Fibroblast of skin of scalp (primary cell): ENCODE data around the gene NCOR1.
"Not testable (repeated sequence)": the region's sequence is repeated elsewhere in the genome, so short reads cannot be mapped to it uniquely, and the experiment has no call there.

ENCODE experiments used
- DNase-seq: peaks from one replicate; pipeline ENCODE4 v3.0.0-alpha.2; 2013

The NCOR1 gene

DNA sequence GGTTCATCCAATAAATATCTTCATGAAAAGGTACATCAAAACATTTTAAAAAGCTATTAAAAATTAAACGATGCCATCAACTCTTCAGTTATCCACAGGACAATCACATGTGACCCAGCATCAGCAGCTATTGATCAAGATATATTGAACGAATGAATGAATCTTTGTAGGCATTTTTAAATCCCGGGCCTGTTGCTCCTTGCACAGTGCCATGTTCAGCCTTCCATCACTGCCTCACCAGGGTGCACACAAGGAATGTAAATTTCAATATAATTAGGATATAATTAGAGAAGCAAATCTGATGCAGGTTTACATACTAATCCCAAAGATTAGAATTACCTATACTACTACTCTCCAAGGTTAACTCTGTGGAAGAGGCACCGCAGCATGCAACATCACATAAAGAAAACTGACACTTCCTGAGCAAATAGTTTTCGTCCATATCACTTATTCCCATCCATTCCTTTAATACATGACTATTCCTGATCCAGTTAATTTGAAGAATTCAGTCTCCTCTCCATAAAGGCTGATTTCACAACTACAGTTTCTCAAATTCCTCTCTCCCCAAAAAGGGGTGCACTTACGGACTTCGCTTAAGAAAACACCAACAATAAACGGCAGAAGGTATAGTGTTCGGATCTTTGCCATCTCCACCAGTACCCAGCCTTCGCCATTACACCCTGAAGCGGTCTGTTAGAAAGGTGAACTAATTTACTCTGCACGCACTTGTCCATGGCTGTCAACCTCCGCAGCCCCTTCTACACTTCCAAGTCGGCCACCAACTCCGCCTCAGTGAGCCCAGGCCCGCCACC lies 938 bp downstream of the NCOR1 start:
- peak; percentile 13 for DNase-seq

DNA sequence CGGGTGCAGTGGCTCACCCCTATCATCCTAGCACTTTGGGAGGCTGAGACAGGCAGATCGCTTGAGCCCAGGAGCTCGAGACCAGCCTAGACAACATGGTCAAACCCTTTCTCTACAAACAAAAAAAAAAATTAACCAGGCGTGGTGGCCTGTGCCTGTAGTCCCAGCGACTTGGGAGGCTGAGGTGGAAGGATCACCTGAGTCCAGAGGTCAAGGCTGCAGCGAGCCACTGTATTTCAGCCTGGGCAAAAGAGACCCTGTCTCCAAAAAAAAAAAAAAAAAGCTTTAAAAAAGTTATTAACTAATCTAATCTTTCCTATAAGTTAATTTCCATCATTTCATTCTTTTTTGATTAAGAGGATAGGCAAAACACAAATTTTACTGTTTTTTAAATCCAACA lies 2.5 kb downstream of the NCOR1 start:
- DNase-seq, result no peak

DNA sequence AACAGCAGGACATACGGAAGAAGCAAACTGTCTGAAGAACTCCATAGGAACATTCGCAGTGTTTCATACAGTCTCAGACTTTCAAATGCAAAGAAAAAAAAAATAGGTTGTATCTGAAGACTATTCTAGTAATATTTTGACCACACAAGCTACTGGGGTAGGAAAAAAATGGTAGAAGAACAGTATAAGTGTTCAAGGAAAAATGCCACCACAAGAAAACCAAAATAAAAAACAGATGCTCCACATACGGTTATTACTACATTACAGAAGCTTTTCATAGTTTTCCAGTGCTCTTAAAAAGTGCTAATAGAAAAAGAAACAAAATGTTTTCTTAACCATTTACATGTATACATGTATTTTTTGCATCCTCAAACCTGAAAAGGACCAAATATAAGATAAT lies 3.7 kb downstream of the NCOR1 start:
- peak; percentile 44 for DNase-seq

DNA sequence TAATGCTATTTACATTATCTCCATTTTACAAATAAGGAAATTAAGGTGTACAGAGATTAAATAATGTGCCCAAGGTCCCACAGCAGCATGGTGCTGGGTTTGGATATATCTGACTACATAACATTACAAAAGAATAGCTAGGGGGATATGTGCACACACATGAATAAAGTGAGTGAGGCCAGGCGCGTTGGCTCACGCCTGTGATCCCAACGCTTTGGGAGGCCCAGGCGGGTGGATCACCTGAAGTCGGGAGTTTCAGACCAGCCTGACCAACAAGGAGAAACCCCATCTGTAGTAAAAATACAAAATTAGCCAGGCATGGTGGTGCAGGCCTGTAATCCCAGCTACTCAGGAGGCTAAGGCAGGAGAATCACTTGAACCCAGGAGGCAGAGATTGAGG lies 10.6 kb downstream of the NCOR1 start:
- DNase-seq, result not testable (repeated sequence)

DNA sequence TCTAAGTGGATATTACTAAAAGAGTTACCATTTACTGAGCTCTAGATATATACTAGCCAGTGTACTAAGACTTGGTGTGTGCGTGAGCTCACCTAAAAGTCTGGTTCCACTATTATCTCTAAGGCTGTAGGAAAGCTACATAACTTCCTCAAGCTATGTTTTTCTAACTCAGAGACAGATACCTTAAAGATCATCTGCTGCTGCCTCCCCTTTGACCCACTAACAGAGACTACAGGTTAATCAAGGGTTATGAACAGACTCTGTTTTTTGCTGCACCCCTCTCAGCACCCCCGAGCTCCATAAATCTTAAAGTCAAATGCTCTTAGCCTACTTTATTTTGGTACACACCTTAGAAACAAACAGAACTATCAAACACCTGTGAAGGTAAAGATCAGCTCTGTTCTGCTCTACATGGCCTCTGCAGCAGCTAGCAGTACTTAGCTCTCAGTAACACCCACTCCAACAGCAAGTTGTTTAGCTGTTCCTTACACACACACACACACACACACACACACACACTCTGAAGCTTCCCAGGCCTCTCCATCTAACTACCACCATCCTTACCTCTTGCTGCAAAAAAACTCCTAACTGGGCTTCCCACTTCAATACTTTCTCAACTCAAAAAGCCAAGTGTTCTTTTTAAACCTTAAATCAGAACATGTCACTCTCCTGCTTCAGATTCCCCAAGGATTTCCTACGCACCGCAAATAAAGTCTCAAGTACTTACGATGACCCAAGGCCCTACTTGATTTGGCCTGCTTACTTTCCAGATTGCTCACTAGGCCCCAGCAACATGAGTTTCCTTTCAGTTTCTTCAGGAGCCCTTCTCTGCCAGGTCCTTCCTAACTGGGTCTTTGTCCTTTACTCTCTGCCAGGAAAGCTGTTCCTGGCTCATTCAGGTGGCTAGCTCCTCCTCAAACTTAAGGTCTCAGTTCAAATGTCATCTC lies 12.5 kb downstream of the NCOR1 start:
- not testable (repeated sequence) for DNase-seq

DNA sequence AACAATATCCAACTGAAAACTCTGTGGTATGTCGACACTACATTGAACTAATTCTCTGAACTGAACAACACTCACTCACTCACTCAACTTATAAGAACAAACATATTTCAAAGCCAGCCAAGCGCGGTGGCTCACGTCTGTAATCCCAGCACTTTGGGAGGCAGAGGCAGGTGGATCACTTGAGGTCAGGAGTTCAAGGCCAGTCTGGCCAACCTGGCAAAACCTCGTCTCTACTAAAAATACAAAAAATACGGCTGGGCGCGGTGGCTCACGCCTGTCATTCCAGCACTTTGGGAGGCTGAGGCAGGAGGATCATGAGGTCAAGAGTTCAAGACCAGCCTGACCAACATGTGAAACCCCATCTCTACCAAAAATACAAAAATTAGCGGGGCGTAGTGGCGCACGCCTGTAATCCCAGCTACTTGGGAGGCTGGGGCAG lies 13.6 kb downstream of the NCOR1 start:
- not testable (repeated sequence) for DNase-seq

DNA sequence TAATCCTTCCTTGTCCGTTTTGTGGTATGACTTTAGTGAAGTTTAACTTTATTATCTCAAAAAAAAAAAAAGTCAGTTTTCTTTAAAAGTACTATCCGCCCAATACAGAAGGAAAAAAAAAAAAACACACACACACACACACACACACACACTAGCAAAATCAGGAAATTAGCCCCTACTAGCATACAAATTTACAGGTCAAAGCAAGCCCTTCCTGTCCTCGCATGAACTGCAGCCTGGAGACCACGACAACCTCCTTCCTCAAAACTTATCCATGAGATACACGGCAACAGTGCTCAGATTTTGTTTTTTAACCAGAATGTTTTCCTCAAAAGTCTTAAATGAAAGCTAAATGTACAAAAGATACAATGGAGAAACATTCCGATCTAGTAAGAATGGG lies 16.2 kb downstream of the NCOR1 start:
- DNase-seq, result peak; percentile 3

DNA sequence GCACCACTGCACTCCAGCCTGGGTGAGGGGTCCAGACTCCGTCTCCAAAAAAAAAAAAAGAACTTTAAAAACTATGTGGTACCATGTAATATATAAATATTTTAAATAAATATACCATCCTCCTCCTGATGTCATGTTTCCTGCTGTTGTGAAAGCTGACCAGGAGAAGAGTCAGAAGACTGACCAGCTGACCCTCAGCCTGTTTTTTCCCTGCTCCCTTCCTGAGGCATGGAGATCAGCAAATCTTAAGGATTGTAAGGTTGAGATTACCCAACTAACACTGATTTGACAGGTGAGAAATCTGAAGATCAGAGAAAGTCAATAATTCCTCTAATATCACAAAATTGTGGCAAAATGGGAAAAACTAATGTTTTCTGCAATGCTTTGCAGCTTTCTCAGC lies 18.1 kb downstream of the NCOR1 start:
- no peak for DNase-seq

DNA sequence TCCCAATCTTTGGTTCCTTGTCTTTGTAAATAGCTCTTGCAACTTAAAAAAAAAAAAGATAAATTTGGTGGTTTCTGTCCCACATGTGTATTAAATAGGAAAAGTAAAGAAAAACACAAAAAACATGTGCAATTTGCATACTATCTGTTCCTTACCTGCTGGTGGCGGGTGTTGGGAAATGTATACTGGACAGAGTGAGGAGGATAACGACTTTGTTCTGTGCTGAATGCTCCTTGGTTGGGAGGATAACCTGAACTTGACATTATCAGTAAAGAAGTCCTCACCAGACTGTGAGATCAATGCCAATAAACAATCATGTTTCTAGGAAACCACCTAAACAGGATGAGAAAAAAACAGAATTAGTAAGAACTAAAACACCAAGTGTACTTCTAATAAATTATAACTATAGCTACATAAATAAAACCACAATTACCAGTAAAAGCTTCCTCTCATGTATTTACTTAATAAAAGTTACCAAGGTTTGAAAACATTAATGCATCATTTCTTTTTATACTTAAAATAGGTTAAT lies 21.0 kb downstream of the NCOR1 start:
- not testable (repeated sequence) for DNase-seq

DNA sequence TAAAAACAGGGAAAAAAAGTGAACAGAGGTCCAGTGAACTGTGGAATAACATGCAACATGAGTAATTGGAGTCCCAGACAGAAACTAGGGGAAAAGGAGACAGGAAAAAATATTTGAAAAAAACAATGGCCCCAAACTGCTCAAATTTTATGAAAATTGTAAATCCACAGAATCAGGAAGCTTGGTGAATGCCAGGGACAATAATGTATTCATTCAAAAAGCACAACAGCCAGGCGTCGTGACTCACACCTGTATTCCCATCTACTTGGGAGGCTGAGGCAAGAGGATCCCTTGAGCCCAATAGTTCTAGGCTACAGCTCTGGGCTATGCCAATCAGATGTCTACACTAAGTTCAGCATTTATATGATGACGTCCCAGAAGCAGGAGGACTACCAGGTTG lies 23.7 kb downstream of the NCOR1 start:
- no peak for DNase-seq

DNA sequence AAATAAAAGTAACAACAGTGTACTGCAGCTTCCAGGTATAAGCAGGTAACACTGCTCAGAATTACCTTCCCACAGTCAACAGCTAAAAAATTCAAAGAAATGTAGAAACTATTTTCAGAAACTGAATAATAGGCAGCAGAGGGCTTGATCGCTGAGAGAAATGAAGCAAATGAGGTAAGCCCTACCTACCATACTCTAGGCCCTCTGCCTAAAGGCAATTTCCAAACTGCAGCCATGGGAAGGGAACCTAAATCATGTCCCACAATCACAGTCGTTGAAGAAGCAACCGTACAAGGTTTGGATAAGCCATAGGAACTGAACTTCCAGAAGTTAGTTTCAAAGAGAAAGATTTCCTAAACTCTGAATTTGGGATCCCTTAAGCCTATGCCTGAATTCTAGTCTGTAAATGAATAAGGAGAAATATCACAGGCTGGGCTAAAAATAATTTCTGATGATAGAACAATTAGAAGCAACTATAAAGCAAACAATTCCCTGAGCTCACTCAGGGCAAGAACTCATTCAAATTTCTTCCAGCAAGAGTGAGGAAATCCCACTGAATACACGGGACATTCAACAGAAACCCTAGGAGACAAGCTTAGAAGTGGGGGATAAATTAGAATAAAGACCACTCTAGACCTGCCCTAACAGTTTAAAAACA lies 24.5 kb downstream of the NCOR1 start:
- no peak for DNase-seq

DNA sequence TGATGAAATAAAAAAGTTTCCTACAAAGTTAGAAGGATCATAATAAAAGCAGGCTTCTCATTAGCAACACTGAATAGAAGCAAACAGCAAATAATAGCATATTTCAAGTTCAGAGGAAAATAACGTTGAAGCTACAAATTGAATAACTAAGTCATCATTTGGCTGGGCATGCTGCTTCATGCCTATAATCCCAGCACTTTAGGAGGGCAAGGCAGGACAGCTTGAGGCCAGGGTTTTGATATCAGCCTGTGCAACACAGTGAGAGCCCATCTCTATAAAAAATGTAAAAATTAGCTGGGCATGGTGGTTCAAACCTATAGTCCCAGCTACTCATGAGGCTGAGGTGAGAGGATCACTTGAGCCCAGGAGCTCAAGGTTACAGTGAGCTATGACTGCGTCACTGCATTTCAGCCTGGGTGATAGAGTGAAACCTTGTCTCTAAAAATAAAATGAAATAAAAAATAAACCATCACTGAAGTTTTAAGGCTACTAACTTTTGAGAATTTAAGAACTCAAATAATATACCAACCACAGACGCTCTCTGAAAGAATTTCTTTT lies 25.5 kb downstream of the NCOR1 start:
- no peak for DNase-seq

DNA sequence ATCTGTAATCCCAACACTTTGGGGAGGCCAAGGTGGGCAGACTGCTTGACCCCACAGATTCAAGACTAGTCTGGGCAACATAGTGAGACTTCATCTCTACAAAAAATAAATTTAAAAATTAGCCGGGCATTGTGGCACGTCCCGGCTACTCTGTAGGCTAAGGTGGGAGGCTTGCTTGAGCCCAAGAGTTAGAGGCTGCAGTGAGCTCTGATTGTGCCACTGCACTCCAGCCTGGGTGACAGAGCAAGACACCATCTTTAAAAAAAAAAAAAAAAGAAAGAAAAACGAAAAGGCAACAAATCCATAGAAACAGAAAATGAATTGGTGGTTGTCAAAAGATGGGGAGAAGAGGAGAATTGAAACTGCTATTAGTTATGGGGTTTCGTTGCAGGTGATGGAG lies 27.7 kb downstream of the NCOR1 start:
- no peak for DNase-seq

DNA sequence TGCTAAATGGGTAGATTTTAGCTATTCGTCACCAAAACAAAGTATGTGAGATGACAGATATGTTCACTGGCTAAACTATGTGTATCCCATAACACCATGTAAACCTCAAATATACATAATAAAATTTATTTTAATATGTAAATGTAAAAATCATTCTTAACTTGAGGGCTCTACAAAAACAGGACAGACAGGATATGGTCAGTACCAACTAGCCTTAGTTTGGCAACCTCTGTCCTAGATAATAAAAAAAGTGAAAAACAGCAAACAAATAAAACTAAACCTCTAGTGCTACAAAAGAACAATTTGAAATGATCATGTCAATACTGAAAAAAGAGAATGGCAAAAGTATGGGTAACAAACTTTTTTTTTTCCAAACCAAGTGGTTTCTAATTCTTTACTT lies 33.8 kb downstream of the NCOR1 start:
- no peak for DNase-seq

DNA sequence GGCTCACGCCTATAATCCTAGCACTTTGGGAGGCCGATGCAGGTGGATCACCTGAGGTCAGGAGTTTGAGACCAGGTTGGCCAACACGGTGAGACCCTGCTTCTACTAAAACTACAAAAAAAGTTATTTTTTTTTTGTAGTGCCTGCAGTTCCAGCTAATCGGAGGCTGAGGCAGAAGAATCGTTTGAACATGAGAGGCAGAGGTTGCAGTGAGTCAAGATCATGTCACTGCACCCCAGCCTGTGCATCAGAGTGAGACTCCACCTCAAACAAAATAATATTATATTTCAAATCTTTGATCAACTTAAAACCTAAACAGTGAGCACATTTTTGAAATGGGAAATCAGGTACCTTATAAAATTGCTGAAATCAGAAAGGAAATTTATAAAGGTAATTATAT lies 36.5 kb downstream of the NCOR1 start:
- no peak for DNase-seq

DNA sequence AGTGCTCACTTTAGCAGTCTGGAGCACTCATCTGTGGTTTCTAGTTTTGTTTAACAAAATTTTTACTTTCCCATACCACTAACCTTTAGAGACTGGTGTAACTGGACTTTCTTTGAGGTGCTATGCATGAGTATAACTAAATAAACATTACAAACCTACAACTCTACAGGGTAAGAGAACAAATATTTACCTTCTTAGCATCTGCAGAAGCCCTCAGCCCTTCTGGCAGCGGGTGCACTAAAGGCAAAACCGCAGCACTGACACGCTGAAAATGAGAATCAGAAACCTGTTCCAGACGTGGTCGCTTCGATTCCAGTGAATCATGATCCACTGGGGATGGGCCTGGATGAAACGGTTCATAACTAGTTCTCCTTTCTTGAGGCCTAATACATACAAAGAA lies 43.7 kb downstream of the NCOR1 start:
- DNase-seq, result peak; percentile 29

DNA sequence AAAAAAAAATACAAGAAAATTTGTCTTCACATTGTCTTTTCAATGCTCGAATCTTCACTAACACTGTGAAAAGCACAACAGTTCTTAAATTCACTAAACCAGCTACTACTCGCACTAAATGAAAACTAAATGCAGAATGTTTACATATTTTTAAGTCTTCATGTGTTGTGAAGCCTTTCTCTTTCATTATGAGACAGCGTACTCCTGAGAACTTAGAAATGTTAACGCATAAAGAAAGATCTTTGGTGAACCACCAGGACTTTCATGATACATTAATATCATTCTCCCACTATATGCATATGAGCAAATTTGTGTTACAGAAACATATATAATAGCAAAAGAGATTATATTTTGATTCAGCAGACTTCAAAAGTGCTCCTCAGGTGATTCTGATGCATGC lies 48.6 kb downstream of the NCOR1 start:
- not testable (repeated sequence) for DNase-seq

DNA sequence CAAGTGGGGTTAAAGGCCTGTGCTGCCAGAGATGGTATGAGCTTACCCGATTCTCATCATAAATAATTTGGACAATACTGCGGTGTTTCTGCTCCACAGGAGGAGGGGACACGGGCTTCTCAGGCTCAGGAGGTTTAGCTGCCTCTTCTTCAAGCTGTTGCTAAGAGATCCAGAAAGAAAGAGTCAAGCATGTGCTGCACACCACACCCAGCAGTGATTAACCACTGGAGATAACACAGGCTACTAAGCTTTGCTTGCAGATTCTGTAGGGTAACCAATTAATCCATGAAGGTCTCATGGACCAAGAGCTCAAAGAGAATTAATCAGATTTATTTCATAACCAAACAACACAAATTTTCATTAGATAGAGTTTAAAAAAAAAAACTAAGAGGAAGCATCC lies 56.6 kb downstream of the NCOR1 start:
- no peak for DNase-seq

DNA sequence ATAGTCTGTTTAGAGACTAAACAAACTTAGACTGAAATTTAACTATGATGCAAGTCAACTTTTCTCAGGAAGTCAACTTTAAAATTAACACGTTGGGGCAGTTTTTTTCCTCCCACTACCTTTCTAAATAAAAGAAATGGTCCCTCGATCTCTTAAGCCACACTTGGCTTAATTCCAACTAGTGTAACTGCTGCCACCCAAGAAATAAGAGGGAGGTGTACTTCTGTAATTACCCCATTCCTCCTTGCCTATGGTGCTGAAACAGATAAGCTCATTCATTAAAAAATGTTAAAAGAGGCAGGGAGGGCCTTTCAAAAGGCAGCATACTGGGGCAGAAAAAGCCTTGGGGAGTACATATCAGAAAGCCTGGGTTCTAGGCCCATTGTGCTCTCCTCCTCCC lies 59.8 kb downstream of the NCOR1 start:
- no peak for DNase-seq

DNA sequence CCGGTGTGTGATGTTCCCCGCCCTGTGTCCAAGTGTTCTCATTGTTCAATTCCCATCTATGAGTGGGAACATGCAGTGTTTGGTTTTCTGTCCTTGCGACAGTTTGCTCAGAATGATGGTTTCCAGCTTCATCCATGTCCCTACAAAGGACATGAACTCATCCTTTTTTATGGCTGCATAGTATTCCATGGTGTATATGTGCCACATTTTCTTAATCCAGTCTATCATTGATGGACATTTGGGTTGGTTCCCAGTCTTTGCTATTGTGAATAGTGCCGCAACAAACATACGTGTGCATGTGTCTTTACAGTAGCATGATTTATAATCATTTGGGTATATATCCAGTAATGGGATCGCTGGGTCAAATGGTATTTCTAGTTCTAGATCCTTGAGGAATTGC lies 63.0 kb downstream of the NCOR1 start:
- DNase-seq, result not testable (repeated sequence)

DNA sequence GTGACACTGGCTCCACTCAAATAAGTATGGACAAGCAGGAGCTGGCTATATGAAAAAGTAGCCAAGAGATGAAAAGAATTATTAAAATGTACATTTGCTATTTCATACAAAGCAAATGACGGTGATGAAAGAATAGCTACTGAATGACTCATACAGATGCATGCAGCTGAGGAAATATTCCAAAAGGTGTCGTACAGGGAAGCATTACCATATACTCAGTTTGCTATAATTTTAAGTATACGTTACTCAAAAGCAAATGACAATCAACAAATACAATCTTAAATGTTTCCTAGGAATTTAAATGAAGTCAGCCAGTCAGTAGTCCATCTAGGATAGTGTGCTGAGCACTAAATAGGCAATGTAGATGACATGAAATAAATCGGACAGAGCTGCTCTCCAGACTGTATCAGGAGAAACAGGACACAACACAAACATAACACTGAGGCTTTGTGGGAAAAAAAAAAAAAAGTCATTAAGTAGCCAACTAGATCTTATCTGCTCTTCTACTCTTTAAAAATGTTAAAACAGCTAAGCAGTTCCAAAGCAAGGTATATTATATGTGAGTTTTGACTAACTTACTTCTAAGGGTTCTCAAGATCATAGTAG lies 65.0 kb downstream of the NCOR1 start:
- DNase-seq, result peak; percentile 34

DNA sequence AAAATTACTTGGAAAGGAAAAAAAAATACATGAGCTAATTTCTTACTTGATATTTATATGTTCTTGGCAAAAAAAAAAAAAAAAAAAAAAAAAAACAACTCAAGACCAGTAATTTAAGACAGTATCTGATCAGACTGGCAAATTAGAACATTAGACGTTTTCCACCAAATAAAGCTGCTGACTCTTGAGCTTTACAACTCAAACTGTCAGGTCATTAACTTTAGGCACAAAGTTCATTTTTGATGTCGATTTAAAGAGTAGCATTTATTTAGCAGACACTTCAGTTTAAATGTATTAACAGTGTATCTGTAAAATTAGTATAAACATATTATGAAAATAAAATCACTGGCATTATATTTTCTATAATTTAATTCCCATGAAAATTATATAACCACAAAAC lies 66.7 kb downstream of the NCOR1 start:
- no peak for DNase-seq
